GM23338 (cell line): ENCODE results near the gene EIF5A2. TPM values are rescaled to one million over a fixed set of nuclear protein-coding genes. Genes with fewer than 3 reads are reported as not detected.

Experiments
- ATAC-seq: fragments of 200-7000 bp; cut with Tn5 transposase; 3 replicates; pipeline ENCODE4 v1.9.1; 2020
- DNase-seq: peaks from one replicate; pipeline ENCODE4 v3.0.0-alpha.2; 2015; ENCODE audit warnings: low spot score
- H2AFZ ChIP-seq: fragments of 200-600 bp; sonication (generic); 2 replicates; pipeline ENCODE4 v1.8.0; 2016; ENCODE audit warnings: antibody characterized with exemption, mild to moderate bottlenecking, moderate library complexity
- H3F3A ChIP-seq: fragments of 200-600 bp; sonication (generic); replicated peaks from 2 replicates; pipeline ENCODE4 v1.8.0; 2017; ENCODE audit warnings: antibody characterized with exemption, mixed run types, low read depth
- H3K27ac ChIP-seq: fragments of 200-600 bp; sonication (generic); 2 replicates; pipeline ENCODE4 v1.6.1; 2016; ENCODE audit warnings: low read depth
- H3K27me3 ChIP-seq: fragments of 200-600 bp; sonication (generic); 2 replicates; pipeline ENCODE4 v1.8.0; 2016; ENCODE audit warnings: mild to moderate bottlenecking, mixed run types, moderate library complexity; ENCODE audit not compliant: insufficient read depth
- H3K36me3 ChIP-seq: fragments of 200-600 bp; sonication (generic); 2 replicates; pipeline ENCODE4 v1.8.0; 2016; ENCODE audit warnings: mild to moderate bottlenecking; ENCODE audit not compliant: insufficient read depth
- H3K4me1 ChIP-seq: fragments of 200-600 bp; sonication (generic); 2 replicates; pipeline ENCODE4 v1.8.0; 2016; ENCODE audit warnings: mild to moderate bottlenecking, moderate library complexity; ENCODE audit not compliant: insufficient read depth
- H3K4me2 ChIP-seq: fragments of 200-600 bp; sonication (generic); 2 replicates; pipeline ENCODE4 v1.7.1; 2017; ENCODE audit warnings: mixed run types
- H3K4me3 ChIP-seq: fragments of 200-600 bp; sonication (generic); 2 replicates; pipeline ENCODE4 v1.6.1; 2016; ENCODE audit warnings: mixed run types
- H3K79me2 ChIP-seq: fragments of 200-600 bp; sonication (generic); replicated peaks from 2 replicates; pipeline ENCODE4 v1.8.0; 2017; ENCODE audit warnings: mild to moderate bottlenecking; ENCODE audit not compliant: insufficient read depth
- H3K9me2 ChIP-seq: fragments of 200-600 bp; sonication (generic); 2 replicates; pipeline ENCODE4 v1.8.0; 2017; ENCODE audit not compliant: insufficient read depth
- H4K20me1 ChIP-seq: fragments of 200-600 bp; sonication (generic); replicated peaks from 2 replicates; pipeline ENCODE4 v1.8.0; 2017; ENCODE audit warnings: mild to moderate bottlenecking; ENCODE audit not compliant: insufficient read depth
- H3K27ac Mint-ChIP-seq: 2 replicates; pipeline ENCODE4 v1.8.0; 2020; ENCODE audit warnings: inconsistent platforms, mild to moderate bottlenecking, moderate library complexity, mixed read lengths
- H3K27me3 Mint-ChIP-seq: 3 replicates; pipeline ENCODE4 v1.8.0; 2022; ENCODE audit warnings: low read depth, mild to moderate bottlenecking, moderate library complexity, mixed read lengths, inconsistent platforms; ENCODE audit not compliant: insufficient read depth, poor library complexity
- H3K36me3 Mint-ChIP-seq: 3 replicates; pipeline ENCODE4 v1.8.0; 2021; ENCODE audit warnings: low read depth, mild to moderate bottlenecking, inconsistent platforms, moderate library complexity, mixed read lengths
- H3K4me1 Mint-ChIP-seq: 3 replicates; pipeline ENCODE4 v1.8.0; 2020; ENCODE audit warnings: mild to moderate bottlenecking, inconsistent platforms, mixed read lengths
- H3K4me3 Mint-ChIP-seq: 3 replicates; pipeline ENCODE4 v1.8.0; 2021; ENCODE audit warnings: moderate library complexity, mild to moderate bottlenecking, inconsistent platforms, mixed read lengths
- H3K9me3 Mint-ChIP-seq: 3 replicates; pipeline ENCODE4 v1.8.0; 2020; ENCODE audit warnings: moderate library complexity, mild to moderate bottlenecking, inconsistent platforms, mixed read lengths
- CREB1 ChIP-seq: fragments of 250-450 bp; sonication (Bioruptor Pico); IDR thresholded peaks from 2 replicates; pipeline ENCODE4 v1.5.0; 2020; ENCODE audit warnings: low read depth, mild to moderate bottlenecking, moderate library complexity
- EZH2 ChIP-seq: fragments of 200-600 bp; sonication (generic); IDR thresholded peaks from one replicate; pipeline ENCODE4 v1.8.0; 2017; ENCODE audit warnings: antibody characterized with exemption, mild to moderate bottlenecking, low read depth; ENCODE audit not compliant: unreplicated experiment
- EZH2phosphoT487 ChIP-seq: fragments of 200-600 bp; sonication (generic); IDR thresholded peaks from one replicate; pipeline ENCODE4 v1.8.1; 2018; ENCODE audit warnings: antibody characterized with exemption; ENCODE audit not compliant: unreplicated experiment
- JUNB ChIP-seq: IDR thresholded peaks from one replicate; pipeline ENCODE4 v1.6.1; 2016; ENCODE audit warnings: antibody characterized with exemption; ENCODE audit not compliant: unreplicated experiment
- NANOG ChIP-seq: IDR thresholded peaks from 2 replicates; pipeline ENCODE4 v1.6.1; 2016; ENCODE audit warnings: antibody characterized with exemption, borderline replicate concordance
- POLR2AphosphoS5 ChIP-seq: IDR thresholded peaks from 2 replicates; pipeline ENCODE4 v1.6.1; 2016; ENCODE audit warnings: antibody characterized with exemption, low read depth
- STAT1 ChIP-seq: IDR thresholded peaks from one replicate; pipeline ENCODE4 v1.6.1; 2016; ENCODE audit warnings: antibody characterized with exemption; ENCODE audit not compliant: unreplicated experiment
- ZNF114 ChIP-seq: fragments of 250-450 bp; sonication (Bioruptor Pico); IDR thresholded peaks from 2 replicates; pipeline ENCODE4 v1.5.0; 2020; ENCODE audit warnings: mild to moderate bottlenecking, moderate library complexity
- ZNF331 ChIP-seq: fragments of 250-450 bp; sonication (Bioruptor Pico); IDR thresholded peaks from 2 replicates; pipeline ENCODE4 v1.5.0; 2020; ENCODE audit warnings: low read depth, mild to moderate bottlenecking, moderate library complexity
- polyA plus RNA-seq: library from polyadenylated mRNA; unstranded; fragments of >200 nt; fragmentation: Nextera tagmentation; extraction: Ambion mirVana; gene quantifications from 2 replicates; pipeline ENCODE4 v1.2.1, GENCODE V29; 2016
- total RNA-seq: library from RNA; depleted of rRNA; stranded (reverse); fragments of >200 nt; shearing (Covaris generic); gene quantifications from 2 replicates; pipeline ENCODE4 v1.2.3, GENCODE V29; 2014
- TF ChIP-seq, protein P1 (sequence below): fragments of 250-450 bp; sonication (Bioruptor Pico); IDR thresholded peaks from 2 replicates; pipeline ENCODE4 v1.5.0; 2020; ENCODE audit warnings: mild to moderate bottlenecking, moderate library complexity
- TF ChIP-seq, protein P2 (sequence below): IDR thresholded peaks from one replicate; pipeline ENCODE4 v1.6.1; 2018; ENCODE audit warnings: antibody characterized with exemption; ENCODE audit not compliant: unreplicated experiment
- TF ChIP-seq, protein P3 (sequence below): IDR thresholded peaks from 2 replicates; pipeline ENCODE4 v1.6.1; 2016; ENCODE audit warnings: antibody characterized with exemption
- TF ChIP-seq, protein P4 (sequence below), 2 experiments: fragments of 200-600 bp in 1 of 2; sonication (generic) in 1 of 2; conservative IDR thresholded peaks; 2 replicates each; pipeline versions ENCODE4 v1.5.1 to v1.6.1; 2016 to 2017; ENCODE audit warnings: antibody characterized with exemption in 2 of 2, low read depth in 2 of 2, mild to moderate bottlenecking in 2 of 2, moderate library complexity in 1 of 2

The EIF5A2 gene
- total and polyA plus RNA-seq, 2 experiments from 2014 or later: 5.9 to 11.7 TPM

DNA sequence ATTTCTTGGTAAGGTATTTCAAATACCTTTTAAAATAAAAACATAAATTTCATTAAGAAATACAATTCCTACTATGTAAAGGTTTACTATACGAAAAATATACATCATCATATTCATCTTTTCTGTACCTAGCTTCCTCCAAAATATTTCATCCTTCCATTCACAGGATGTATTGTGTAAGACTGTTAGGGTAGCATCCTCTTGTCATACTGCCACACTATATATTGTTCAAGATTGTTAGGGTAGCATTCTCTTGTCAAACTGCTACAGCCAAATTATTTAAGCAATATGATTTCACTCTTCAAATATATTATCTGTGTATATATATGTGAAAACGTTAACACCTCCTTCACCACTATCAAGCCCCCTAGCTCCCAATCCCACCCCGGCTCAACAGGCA, 41.9 kb downstream of the EIF5A2 start:
- Histone ChIP-seq H3K27me3 (no peaks in the 10 kb centered on the region), H3K4me1 (peaks cover 29% of the 10 kb centered on the region), H3K27ac (peak overlapping the region; percentile 95), H3K36me3 (peaks cover 31% of the 10 kb centered on the region), H2AFZ (no peak overlapping the region), H3K4me3 (no peak overlapping the region), H3K9me2 (no peaks in the 10 kb centered on the region), H3K4me2 (0 out of 2 replicates have a peak overlapping the region, but pooled peaks have one; percentile 95), H3K79me2 (peaks cover 26% of the 10 kb centered on the region), H3F3A (peaks cover 59% of the 10 kb centered on the region), H4K20me1 (peaks cover 18% of the 10 kb centered on the region)
- Mint-ChIP-seq H3K9me3 (peaks cover 6% of the 10 kb centered on the region; the same call in 2 of the 3 replicates), H3K4me3 (no peak overlapping the region; the same call in 2 of the 3 replicates), H3K27ac (no peak overlapping the region), H3K27me3 (peaks cover 27% of the 10 kb centered on the region), H3K4me1 (peaks cover 24% of the 10 kb centered on the region), H3K36me3 (peaks cover 61% of the 10 kb centered on the region)
- ATAC-seq (no peak), DNase-seq (no peak)
- TF ChIP-seq, protein P1, sequence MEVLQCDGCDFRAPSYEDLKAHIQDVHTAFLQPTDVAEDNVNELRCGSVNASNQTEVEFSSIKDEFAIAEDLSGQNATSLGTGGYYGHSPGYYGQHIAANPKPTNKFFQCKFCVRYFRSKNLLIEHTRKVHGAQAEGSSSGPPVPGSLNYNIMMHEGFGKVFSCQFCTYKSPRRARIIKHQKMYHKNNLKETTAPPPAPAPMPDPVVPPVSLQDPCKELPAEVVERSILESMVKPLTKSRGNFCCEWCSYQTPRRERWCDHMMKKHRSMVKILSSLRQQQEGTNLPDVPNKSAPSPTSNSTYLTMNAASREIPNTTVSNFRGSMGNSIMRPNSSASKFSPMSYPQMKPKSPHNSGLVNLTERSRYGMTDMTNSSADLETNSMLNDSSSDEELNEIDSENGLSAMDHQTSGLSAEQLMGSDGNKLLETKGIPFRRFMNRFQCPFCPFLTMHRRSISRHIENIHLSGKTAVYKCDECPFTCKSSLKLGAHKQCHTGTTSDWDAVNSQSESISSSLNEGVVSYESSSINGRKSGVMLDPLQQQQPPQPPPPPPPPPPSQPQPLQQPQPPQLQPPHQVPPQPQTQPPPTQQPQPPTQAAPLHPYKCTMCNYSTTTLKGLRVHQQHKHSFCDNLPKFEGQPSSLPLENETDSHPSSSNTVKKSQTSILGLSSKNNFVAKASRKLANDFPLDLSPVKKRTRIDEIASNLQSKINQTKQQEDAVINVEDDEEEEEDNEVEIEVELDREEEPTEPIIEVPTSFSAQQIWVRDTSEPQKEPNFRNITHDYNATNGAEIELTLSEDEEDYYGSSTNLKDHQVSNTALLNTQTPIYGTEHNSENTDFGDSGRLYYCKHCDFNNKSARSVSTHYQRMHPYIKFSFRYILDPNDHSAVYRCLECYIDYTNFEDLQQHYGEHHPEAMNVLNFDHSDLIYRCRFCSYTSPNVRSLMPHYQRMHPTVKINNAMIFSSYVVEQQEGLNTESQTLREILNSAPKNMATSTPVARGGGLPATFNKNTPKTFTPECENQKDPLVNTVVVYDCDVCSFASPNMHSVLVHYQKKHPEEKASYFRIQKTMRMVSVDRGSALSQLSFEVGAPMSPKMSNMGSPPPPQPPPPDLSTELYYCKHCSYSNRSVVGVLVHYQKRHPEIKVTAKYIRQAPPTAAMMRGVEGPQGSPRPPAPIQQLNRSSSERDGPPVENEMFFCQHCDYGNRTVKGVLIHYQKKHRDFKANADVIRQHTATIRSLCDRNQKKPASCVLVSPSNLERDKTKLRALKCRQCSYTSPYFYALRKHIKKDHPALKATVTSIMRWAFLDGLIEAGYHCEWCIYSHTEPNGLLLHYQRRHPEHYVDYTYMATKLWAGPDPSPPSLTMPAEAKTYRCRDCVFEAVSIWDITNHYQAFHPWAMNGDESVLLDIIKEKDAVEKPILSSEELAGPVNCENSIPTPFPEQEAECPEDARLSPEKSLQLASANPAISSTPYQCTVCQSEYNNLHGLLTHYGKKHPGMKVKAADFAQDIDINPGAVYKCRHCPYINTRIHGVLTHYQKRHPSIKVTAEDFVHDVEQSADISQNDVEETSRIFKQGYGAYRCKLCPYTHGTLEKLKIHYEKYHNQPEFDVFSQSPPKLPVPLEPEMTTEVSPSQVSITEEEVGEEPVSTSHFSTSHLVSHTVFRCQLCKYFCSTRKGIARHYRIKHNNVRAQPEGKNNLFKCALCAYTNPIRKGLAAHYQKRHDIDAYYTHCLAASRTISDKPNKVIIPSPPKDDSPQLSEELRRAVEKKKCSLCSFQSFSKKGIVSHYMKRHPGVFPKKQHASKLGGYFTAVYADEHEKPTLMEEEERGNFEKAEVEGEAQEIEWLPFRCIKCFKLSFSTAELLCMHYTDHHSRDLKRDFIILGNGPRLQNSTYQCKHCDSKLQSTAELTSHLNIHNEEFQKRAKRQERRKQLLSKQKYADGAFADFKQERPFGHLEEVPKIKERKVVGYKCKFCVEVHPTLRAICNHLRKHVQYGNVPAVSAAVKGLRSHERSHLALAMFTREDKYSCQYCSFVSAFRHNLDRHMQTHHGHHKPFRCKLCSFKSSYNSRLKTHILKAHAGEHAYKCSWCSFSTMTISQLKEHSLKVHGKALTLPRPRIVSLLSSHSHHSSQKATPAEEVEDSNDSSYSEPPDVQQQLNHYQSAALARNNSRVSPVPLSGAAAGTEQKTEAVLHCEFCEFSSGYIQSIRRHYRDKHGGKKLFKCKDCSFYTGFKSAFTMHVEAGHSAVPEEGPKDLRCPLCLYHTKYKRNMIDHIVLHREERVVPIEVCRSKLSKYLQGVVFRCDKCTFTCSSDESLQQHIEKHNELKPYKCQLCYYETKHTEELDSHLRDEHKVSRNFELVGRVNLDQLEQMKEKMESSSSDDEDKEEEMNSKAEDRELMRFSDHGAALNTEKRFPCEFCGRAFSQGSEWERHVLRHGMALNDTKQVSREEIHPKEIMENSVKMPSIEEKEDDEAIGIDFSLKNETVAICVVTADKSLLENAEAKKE (CRISPR knock-in tag): no peak
- no peak for TF ChIP-seq ZNF331
- TF ChIP-seq EZH2phosphoT487: no peak
- TF ChIP-seq EZH2: no peak
- TF ChIP-seq, protein P2, sequence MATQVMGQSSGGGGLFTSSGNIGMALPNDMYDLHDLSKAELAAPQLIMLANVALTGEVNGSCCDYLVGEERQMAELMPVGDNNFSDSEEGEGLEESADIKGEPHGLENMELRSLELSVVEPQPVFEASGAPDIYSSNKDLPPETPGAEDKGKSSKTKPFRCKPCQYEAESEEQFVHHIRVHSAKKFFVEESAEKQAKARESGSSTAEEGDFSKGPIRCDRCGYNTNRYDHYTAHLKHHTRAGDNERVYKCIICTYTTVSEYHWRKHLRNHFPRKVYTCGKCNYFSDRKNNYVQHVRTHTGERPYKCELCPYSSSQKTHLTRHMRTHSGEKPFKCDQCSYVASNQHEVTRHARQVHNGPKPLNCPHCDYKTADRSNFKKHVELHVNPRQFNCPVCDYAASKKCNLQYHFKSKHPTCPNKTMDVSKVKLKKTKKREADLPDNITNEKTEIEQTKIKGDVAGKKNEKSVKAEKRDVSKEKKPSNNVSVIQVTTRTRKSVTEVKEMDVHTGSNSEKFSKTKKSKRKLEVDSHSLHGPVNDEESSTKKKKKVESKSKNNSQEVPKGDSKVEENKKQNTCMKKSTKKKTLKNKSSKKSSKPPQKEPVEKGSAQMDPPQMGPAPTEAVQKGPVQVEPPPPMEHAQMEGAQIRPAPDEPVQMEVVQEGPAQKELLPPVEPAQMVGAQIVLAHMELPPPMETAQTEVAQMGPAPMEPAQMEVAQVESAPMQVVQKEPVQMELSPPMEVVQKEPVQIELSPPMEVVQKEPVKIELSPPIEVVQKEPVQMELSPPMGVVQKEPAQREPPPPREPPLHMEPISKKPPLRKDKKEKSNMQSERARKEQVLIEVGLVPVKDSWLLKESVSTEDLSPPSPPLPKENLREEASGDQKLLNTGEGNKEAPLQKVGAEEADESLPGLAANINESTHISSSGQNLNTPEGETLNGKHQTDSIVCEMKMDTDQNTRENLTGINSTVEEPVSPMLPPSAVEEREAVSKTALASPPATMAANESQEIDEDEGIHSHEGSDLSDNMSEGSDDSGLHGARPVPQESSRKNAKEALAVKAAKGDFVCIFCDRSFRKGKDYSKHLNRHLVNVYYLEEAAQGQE: no peak
- TF ChIP-seq, protein P3, sequence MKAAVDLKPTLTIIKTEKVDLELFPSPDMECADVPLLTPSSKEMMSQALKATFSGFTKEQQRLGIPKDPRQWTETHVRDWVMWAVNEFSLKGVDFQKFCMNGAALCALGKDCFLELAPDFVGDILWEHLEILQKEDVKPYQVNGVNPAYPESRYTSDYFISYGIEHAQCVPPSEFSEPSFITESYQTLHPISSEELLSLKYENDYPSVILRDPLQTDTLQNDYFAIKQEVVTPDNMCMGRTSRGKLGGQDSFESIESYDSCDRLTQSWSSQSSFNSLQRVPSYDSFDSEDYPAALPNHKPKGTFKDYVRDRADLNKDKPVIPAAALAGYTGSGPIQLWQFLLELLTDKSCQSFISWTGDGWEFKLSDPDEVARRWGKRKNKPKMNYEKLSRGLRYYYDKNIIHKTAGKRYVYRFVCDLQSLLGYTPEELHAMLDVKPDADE: no peak
- no peak for TF ChIP-seq NANOG
- TF ChIP-seq, protein P4, sequence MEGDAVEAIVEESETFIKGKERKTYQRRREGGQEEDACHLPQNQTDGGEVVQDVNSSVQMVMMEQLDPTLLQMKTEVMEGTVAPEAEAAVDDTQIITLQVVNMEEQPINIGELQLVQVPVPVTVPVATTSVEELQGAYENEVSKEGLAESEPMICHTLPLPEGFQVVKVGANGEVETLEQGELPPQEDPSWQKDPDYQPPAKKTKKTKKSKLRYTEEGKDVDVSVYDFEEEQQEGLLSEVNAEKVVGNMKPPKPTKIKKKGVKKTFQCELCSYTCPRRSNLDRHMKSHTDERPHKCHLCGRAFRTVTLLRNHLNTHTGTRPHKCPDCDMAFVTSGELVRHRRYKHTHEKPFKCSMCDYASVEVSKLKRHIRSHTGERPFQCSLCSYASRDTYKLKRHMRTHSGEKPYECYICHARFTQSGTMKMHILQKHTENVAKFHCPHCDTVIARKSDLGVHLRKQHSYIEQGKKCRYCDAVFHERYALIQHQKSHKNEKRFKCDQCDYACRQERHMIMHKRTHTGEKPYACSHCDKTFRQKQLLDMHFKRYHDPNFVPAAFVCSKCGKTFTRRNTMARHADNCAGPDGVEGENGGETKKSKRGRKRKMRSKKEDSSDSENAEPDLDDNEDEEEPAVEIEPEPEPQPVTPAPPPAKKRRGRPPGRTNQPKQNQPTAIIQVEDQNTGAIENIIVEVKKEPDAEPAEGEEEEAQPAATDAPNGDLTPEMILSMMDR (conservative IDR thresholded peaks at IDR 0.05; ENCODE audit: low read depth in 2 of 2): no peak
- TF ChIP-seq STAT1: no peak
- TF ChIP-seq CREB1 (CRISPR knock-in tag): no peak
- TF ChIP-seq JUNB: no peak
- no peak; the same call in 1 of the 2 replicates for TF ChIP-seq POLR2AphosphoS5
- no peak for TF ChIP-seq ZNF114 (CRISPR knock-in tag)
